Smooth muscle cell (in vitro differentiated cells): ENCODE results near the gene CD300LB. TPM values are rescaled to one million over a fixed set of nuclear protein-coding genes. Genes with fewer than 3 reads are reported as not detected.

Experiments used
- DNase-seq: peaks from one replicate; lab custom pipeline; 2025; ENCODE audit not compliant: unreplicated experiment; lab: John Stamatoyannopoulos, UW
- H2AFZ ChIP-seq: fragments of 200-600 bp; sonication (generic); 2 replicates; pipeline ENCODE4 v1.6.0; 2016; ENCODE audit warnings: antibody characterized with exemption, low read depth, mild to moderate bottlenecking
- H3F3A ChIP-seq: fragments of 200-600 bp; sonication (generic); 2 replicates; pipeline ENCODE4 v1.6.0; 2017; ENCODE audit warnings: antibody characterized with exemption, low read depth
- H3K27ac ChIP-seq: fragments of 200-600 bp; sonication (generic); 2 replicates; pipeline ENCODE4 v1.5.1; 2016; ENCODE audit warnings: low read depth, mild to moderate bottlenecking
- H3K27me3 ChIP-seq: fragments of 200-600 bp; sonication (generic); 2 replicates; pipeline ENCODE4 v1.6.1; 2016; ENCODE audit warnings: low read depth, mild to moderate bottlenecking
- H3K36me3 ChIP-seq: fragments of 200-600 bp; sonication (generic); 2 replicates; pipeline ENCODE4 v1.5.1; 2016; ENCODE audit warnings: low read depth
- H3K4me1 ChIP-seq: fragments of 200-600 bp; sonication (generic); 2 replicates; pipeline ENCODE4 v1.5.1; 2016; ENCODE audit warnings: low read depth
- H3K4me2 ChIP-seq: fragments of 200-600 bp; sonication (generic); 2 replicates; pipeline ENCODE4 v1.6.0; 2016; ENCODE audit warnings: mild to moderate bottlenecking
- H3K4me3 ChIP-seq: fragments of 200-600 bp; sonication (generic); 2 replicates; pipeline ENCODE4 v1.5.1; 2016; ENCODE audit warnings: mild to moderate bottlenecking
- H3K79me2 ChIP-seq: fragments of 200-600 bp; sonication (generic); 2 replicates; pipeline ENCODE4 v1.6.0; 2016; ENCODE audit warnings: low read depth, mild to moderate bottlenecking
- H3K9ac ChIP-seq: fragments of 200-600 bp; sonication (generic); 2 replicates; pipeline ENCODE4 v1.6.0; 2016; ENCODE audit warnings: low read depth
- H3K9me3 ChIP-seq: fragments of 200-600 bp; sonication (generic); replicated peaks from 2 replicates; pipeline ENCODE4 v1.5.1; 2016; ENCODE audit warnings: low read depth
- H4K20me1 ChIP-seq: fragments of 200-600 bp; sonication (generic); 2 replicates; pipeline ENCODE4 v1.6.0; 2016; ENCODE audit warnings: low read depth
- WGBS: methylation state at CpG from one replicate; pipeline ENCODE4 v1.1.7; 2016; ENCODE audit warnings: low lambda C conversion rate; 5-methylcytosine and 5-hydroxymethylcytosine counted together
- polyA plus RNA-seq: library from polyadenylated mRNA; unstranded; fragments of >200 nt; fragmentation: Nextera tagmentation; extraction: Ambion mirVana; gene quantifications from 2 replicates; pipeline ENCODE4 v1.2.1, GENCODE V29; 2016
- total RNA-seq: library from RNA; depleted of rRNA; stranded (reverse); fragments of >200 nt; gene quantifications from 2 replicates; pipeline ENCODE4 v1.2.3, GENCODE V29; 2014
- TF ChIP-seq, protein P1 (sequence below): fragments of 200-600 bp; sonication (generic); IDR thresholded peaks from 2 replicates; pipeline ENCODE4 v1.5.1; 2017; ENCODE audit warnings: borderline replicate concordance, mild to moderate bottlenecking, antibody characterized with exemption; ENCODE audit not compliant: insufficient read depth, poor library complexity, severe bottlenecking

The CD300LB gene
- total and polyA plus RNA-seq, 2 experiments from 2014 or later: not detected

DNA sequence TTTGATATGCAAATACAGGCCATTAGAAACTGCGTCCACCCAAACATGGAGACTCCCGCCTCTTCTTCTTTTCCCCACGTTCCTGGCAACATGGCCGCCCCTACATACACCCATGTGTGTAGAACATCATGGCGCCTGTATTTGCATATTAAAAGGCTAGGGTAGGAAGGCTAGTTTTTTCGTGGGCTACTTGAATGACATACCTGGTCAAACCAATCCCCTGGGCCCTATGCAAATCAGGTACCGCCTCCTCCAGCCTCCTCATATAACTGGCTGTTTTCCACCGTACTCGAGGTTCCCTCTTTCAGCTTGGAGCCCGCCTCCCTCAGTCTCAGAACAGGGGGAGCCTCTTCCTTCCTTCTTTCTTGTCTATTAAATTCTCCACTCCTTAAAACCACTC lies 840 bp upstream of the CD300LB start:
- TF ChIP-seq, protein P1, sequence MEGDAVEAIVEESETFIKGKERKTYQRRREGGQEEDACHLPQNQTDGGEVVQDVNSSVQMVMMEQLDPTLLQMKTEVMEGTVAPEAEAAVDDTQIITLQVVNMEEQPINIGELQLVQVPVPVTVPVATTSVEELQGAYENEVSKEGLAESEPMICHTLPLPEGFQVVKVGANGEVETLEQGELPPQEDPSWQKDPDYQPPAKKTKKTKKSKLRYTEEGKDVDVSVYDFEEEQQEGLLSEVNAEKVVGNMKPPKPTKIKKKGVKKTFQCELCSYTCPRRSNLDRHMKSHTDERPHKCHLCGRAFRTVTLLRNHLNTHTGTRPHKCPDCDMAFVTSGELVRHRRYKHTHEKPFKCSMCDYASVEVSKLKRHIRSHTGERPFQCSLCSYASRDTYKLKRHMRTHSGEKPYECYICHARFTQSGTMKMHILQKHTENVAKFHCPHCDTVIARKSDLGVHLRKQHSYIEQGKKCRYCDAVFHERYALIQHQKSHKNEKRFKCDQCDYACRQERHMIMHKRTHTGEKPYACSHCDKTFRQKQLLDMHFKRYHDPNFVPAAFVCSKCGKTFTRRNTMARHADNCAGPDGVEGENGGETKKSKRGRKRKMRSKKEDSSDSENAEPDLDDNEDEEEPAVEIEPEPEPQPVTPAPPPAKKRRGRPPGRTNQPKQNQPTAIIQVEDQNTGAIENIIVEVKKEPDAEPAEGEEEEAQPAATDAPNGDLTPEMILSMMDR: no peak
- Histone ChIP-seq H3F3A (no peaks in the 10 kb centered on the region), H3K4me3 (no peak overlapping the region), H4K20me1 (no peaks in the 10 kb centered on the region), H3K79me2 (no peaks in the 10 kb centered on the region), H3K27ac (no peak overlapping the region), H3K36me3 (no peaks in the 10 kb centered on the region), H3K4me1 (no peaks in the 10 kb centered on the region), H2AFZ (no peak overlapping the region), H3K9ac (no peak overlapping the region), H3K9me3 (no peaks in the 10 kb centered on the region), H3K27me3 (peaks cover 14% of the 10 kb centered on the region), H3K4me2 (no peak overlapping the region)
- no peak for DNase-seq
- 70% methylated on average over 10 of the region's 10 CpGs for WGBS

DNA sequence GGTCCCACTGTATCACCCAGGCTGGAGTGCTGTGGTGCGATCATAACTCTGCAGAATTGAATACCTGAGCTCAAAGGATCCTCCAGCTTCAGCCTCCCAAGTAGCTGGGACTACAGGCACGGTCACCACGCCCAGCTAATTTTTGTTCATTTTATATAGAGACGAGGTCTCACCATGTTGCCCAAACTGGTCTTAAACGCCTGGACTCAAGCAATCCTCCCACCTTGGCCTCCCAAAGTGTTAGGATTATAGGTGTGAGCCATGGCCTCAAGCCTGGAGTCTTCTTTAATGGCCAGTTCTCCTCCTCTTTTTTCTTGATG lies 484 bp downstream of the CD300LB start:
- H3K27me3 ChIP-seq: peaks cover 7% of the 10 kb centered on the region
- no peak overlapping the region for H3K9ac ChIP-seq
- no peak overlapping the region for H3K4me2 ChIP-seq
- no peaks in the 10 kb centered on the region for H3F3A ChIP-seq
- TF ChIP-seq, protein P1: no peak
- H3K4me1 ChIP-seq: no peaks in the 10 kb centered on the region
- DNase-seq: no peak
- H3K79me2 ChIP-seq: no peaks in the 10 kb centered on the region
- no peak overlapping the region for H3K27ac ChIP-seq
- H3K9me3 ChIP-seq: no peaks in the 10 kb centered on the region
- no peak overlapping the region for H2AFZ ChIP-seq
- no peaks in the 10 kb centered on the region for H3K36me3 ChIP-seq
- no peaks in the 10 kb centered on the region for H4K20me1 ChIP-seq
- WGBS: 87% methylated on average over 5 of the region's 5 CpGs
- no peak overlapping the region for H3K4me3 ChIP-seq

DNA sequence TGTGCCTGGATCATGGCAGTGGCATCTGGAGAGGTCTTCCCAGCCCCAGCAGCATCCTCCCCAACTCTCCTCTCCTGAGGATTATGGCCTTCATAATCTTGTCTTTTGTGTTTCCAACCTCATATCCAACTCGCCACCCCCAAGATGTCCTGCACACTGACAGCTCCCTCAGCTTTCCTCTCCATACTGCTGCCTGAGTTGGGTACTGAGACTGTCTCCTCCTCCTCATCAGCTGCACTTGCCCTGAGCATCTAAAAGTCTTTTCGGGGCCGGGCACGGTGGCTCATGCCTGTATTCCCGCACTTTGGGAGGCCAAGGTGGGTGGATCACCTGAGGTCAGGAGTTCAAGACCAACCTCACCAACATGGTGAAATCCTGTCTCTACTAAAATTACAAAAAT lies 2.0 kb downstream of the CD300LB start:
- no peaks in the 10 kb centered on the region for H3K4me1 ChIP-seq
- H4K20me1 ChIP-seq: no peaks in the 10 kb centered on the region
- H3K9me3 ChIP-seq: no peaks in the 10 kb centered on the region
- no peak overlapping the region for H3K4me2 ChIP-seq
- no peak overlapping the region for H3K4me3 ChIP-seq
- no peak overlapping the region for H3K27ac ChIP-seq
- no peaks in the 10 kb centered on the region for H3K36me3 ChIP-seq
- no peak for DNase-seq
- no peak overlapping the region for H2AFZ ChIP-seq
- TF ChIP-seq, protein P1: no peak
- H3K27me3 ChIP-seq: peaks cover 13% of the 10 kb centered on the region
- no peak overlapping the region for H3K9ac ChIP-seq
- no peaks in the 10 kb centered on the region for H3K79me2 ChIP-seq
- H3F3A ChIP-seq: no peaks in the 10 kb centered on the region
- 86% methylated on average over 5 of the region's 5 CpGs for WGBS

DNA sequence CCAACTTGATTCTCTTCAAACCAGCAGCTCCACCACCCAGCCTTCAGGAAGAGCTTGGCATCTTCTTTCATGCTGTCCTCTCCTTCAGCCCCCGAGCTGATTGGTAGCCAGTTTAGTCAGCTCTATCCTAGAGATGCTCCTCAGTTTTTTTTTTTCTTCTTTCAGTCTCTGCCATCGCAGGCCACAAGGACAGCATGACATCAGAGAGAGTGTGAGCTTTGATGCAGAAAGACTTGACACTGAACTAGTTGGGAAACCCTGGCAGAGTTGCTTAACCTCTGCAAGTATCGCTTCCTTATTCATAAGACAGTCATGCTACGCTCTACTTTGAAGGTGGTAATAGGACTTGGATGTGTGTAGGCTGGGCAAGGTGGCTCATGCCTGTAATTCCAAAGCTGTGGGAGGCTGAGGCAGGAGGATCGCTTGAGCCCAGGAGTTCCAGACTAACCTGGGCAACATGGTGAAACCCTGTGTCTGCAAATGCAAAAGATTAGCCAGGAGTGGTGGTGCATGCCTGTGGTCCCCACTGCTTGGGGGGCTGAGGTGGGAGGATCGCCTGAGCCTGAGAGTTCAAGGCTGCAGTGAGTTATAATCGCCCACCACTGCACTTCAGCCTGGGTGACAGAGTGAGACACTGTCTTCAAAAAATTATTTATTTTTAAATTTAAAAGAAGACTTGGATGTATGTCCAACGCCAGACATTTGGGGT lies 2.6 kb downstream of the CD300LB start:
- H3K27ac ChIP-seq: no peak overlapping the region
- H4K20me1 ChIP-seq: no peaks in the 10 kb centered on the region
- 83% methylated on average over 8 of the region's 8 CpGs for WGBS
- H3K4me3 ChIP-seq: no peak overlapping the region
- H3K4me2 ChIP-seq: no peak overlapping the region
- no peaks in the 10 kb centered on the region for H3K36me3 ChIP-seq
- H3K9me3 ChIP-seq: no peaks in the 10 kb centered on the region
- no peaks in the 10 kb centered on the region for H3F3A ChIP-seq
- no peaks in the 10 kb centered on the region for H3K4me1 ChIP-seq
- no peak overlapping the region for H3K9ac ChIP-seq
- no peak for DNase-seq
- no peaks in the 10 kb centered on the region for H3K79me2 ChIP-seq
- H3K27me3 ChIP-seq: peaks cover 19% of the 10 kb centered on the region
- no peak overlapping the region for H2AFZ ChIP-seq
- TF ChIP-seq, protein P1: no peak
